CD4-positive, alpha-beta memory T cell (primary cell): Measurements from ENCODE around the gene CEBPG. TPM values are rescaled to one million over a fixed set of nuclear protein-coding genes. Genes with fewer than 3 reads are reported as not detected.

ENCODE experiments used
- CTCF ChIA-PET: fragments of 350-600 bp; sonication (Branson Sonifier 250); formaldehyde crosslinking; loops from one replicate; lab custom pipeline; 2021; ENCODE audit warnings: inconsistent platforms; ENCODE audit not compliant: partially characterized antibody; lab: Charles Lee
- POLR2A ChIA-PET: fragments of 350-600 bp; sonication (Branson Sonifier 250); formaldehyde crosslinking; loops from one replicate; lab custom pipeline; 2021; ENCODE audit not compliant: partially characterized antibody; lab: Charles Lee
- DNase-seq, 5 donors: peaks; one replicate each; pipeline versions ENCODE4 v3.0.0 to v3.0.0-alpha.2; 2020 to 2022; ENCODE audit warnings: mixed read lengths in 1 of 5
- H3K27ac ChIP-seq: one replicate; pipeline ENCODE4 v1.7.0; 2013; ENCODE audit warnings: low read depth, low read length
- H3K27me3 ChIP-seq: 2 replicates; pipeline ENCODE4 v1.7.0; 2013; ENCODE audit warnings: mild to moderate bottlenecking, low read length, moderate library complexity; ENCODE audit not compliant: insufficient read depth
- H3K36me3 ChIP-seq: 2 replicates; pipeline ENCODE4 v1.7.0; 2013; ENCODE audit warnings: mild to moderate bottlenecking, low read length, moderate library complexity; ENCODE audit not compliant: insufficient read depth
- H3K4me1 ChIP-seq: 2 replicates; pipeline ENCODE4 v1.7.0; 2013; ENCODE audit warnings: mild to moderate bottlenecking, low read length, moderate library complexity; ENCODE audit not compliant: insufficient read depth
- H3K4me3 ChIP-seq, 2 donors: one replicate each; pipeline ENCODE4 v1.7.0; 2013; ENCODE audit warnings: low read length in 2 of 2, mild to moderate bottlenecking in 1 of 2
- H3K9me3 ChIP-seq, 2 donors: one replicate each; pipeline ENCODE4 v1.7.0; 2013; ENCODE audit warnings: low read length in 2 of 2, control low read depth in 1 of 2; ENCODE audit not compliant: control insufficient read depth in 1 of 2
- H3K27ac Mint-ChIP-seq, 7 donors: one replicate each; pipeline ENCODE4 v1.8.0; 2020 to 2021; ENCODE audit warnings: mixed read lengths in 7 of 7, mild to moderate bottlenecking in 6 of 7, inconsistent platforms in 3 of 7, moderate library complexity in 3 of 7
- H3K27me3 Mint-ChIP-seq, 2 donors: one replicate each; pipeline ENCODE4 v1.8.0; 2020 to 2021; ENCODE audit warnings: mixed read lengths in 2 of 2
- H3K36me3 Mint-ChIP-seq, 2 donors: one replicate each; pipeline ENCODE4 v1.8.0; 2020 to 2021; ENCODE audit warnings: mixed read lengths in 2 of 2, inconsistent platforms in 1 of 2, mild to moderate bottlenecking in 1 of 2
- H3K4me1 Mint-ChIP-seq, 4 donors: one replicate each; pipeline ENCODE4 v1.8.0; 2020 to 2021; ENCODE audit warnings: mixed read lengths in 4 of 4, mild to moderate bottlenecking in 1 of 4
- H3K4me3 Mint-ChIP-seq, 8 donors: one replicate each; pipeline ENCODE4 v1.8.0; 2020 to 2021; ENCODE audit warnings: mixed read lengths in 8 of 8, mild to moderate bottlenecking in 7 of 8, moderate library complexity in 6 of 8, inconsistent platforms in 3 of 8
- H3K9me3 Mint-ChIP-seq, 8 donors: one replicate each; pipeline ENCODE4 v1.8.0; 2020 to 2021; ENCODE audit warnings: mixed read lengths in 8 of 8, mild to moderate bottlenecking in 5 of 8, inconsistent platforms in 3 of 8, moderate library complexity in 1 of 8
- intact Hi-C: fragments of 100-400 bp; cut with micrococcal nuclease; formaldehyde crosslinking; loops from one replicate; pipeline ENCODE4 v1.15.1; 2023
- polyA plus RNA-seq, 2 donors: library from polyadenylated mRNA; unstranded; fragments of 300-500 nt; fragmentation: Illumina TruSeq; gene quantifications; one replicate each; pipeline ENCODE4 v1.2.3, GENCODE V29; 2021
- total RNA-seq, 2 experiments: library from RNA; stranded (reverse); gene quantifications; one replicate each; pipeline ENCODE4 v1.2.3, GENCODE V29; 2021

The CEBPG gene
- total and polyA plus RNA-seq, 4 experiments from 2014 or later = 8.9 to 27.2 (median 20.1) TPM

DNA sequence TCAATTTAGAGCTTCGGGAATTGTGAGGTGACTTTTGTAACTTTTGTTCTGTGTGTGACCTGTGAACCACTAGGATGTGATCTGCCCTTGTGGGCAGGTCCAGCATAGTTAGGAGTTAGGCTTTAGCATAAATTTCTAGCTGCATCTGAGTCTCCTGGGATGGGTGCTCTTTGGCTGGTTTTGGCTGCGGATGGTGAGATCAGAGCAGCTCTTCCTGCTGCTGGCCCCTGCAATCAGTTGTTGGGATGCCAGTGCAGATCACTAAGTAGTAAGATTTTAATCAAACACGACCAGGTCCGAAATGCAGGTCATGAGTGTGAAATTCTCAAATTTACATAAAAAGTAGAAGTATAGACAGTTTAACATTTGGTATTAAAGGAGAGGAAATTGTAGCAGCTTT lies 8.5 kb downstream of the CEBPG start:
- no peak for DNase-seq
- Histone ChIP-seq H3K9me3 (no peaks in the 10 kb centered on the region), H3K27ac (no peak overlapping the region), H3K4me1 (peaks cover 9% of the 10 kb centered on the region), H3K4me3 (no peak overlapping the region), H3K27me3 (no peaks in the 10 kb centered on the region), H3K36me3 (peaks cover 17% of the 10 kb centered on the region)
- peaks cover 11 to 48% of the 10 kb centered on the region in 2 donors for H3K36me3 Mint-ChIP-seq
- H3K27me3 Mint-ChIP-seq = no peaks in the 10 kb centered on the region
- H3K27ac Mint-ChIP-seq = peak overlapping the region; percentile 8 to 80 (median 68)
- ChIA-PET CTCF (interaction anchor here (0.9 to 1.0 kb wide), 2 partner anchors 33 to 145 kb away, joined by 3 to 4 read pairs; no protein-coding TSS in a partner anchor), POLR2A (no interaction called here)
- intact Hi-C loops = no loop called here
- H3K9me3 Mint-ChIP-seq = no peaks in the 10 kb centered on the region
- H3K4me3 Mint-ChIP-seq = no peak overlapping the region
- H3K4me1 Mint-ChIP-seq = peaks cover 32 to 58% (median 43%) of the 10 kb centered on the region in 4 donors

DNA sequence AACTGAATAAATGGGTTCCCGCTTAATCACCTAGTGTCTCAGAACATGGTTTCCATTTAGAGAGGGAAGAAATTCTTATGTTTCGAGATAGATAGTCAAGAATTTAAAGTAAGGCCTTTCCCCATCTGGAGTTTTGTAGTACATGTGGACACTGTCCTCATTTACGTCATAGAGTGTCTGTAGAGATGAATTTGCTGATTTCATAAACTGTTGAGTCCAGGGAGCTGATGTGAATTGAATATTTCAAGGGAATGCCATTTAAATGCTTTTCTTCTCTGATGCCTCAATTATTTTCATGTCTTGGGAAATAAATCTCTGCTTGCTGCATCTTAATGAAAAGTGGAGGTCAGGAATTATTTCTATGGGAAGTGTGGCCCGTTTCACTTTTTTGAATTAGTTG lies 9.5 kb downstream of the CEBPG start:
- peak overlapping the region in 1 of 7 donors; percentile 20 for H3K27ac Mint-ChIP-seq
- H3K9me3 Mint-ChIP-seq = no peaks in the 10 kb centered on the region
- no peaks in the 10 kb centered on the region for H3K9me3 ChIP-seq
- no peaks in the 10 kb centered on the region for H3K27me3 Mint-ChIP-seq
- no peak overlapping the region for H3K4me3 Mint-ChIP-seq
- peaks cover 17% of the 10 kb centered on the region for H3K36me3 ChIP-seq
- no peak overlapping the region for H3K27ac ChIP-seq
- H3K4me1 Mint-ChIP-seq = peaks cover 27 to 52% (median 35%) of the 10 kb centered on the region in 4 donors
- no peak overlapping the region for H3K4me3 ChIP-seq
- no peaks in the 10 kb centered on the region for H3K27me3 ChIP-seq
- intact Hi-C loops = no loop called here
- ChIA-PET POLR2A (interaction anchor here (2.1 kb wide), 1 partner anchor 9 kb away, joined by 8 read pairs; the partner anchor contains the start of gene CEBPG), CTCF (no interaction called here)
- H3K4me1 ChIP-seq = peaks cover 1% of the 10 kb centered on the region
- peaks cover 11 to 52% of the 10 kb centered on the region in 2 donors for H3K36me3 Mint-ChIP-seq
- DNase-seq = no peak

DNA sequence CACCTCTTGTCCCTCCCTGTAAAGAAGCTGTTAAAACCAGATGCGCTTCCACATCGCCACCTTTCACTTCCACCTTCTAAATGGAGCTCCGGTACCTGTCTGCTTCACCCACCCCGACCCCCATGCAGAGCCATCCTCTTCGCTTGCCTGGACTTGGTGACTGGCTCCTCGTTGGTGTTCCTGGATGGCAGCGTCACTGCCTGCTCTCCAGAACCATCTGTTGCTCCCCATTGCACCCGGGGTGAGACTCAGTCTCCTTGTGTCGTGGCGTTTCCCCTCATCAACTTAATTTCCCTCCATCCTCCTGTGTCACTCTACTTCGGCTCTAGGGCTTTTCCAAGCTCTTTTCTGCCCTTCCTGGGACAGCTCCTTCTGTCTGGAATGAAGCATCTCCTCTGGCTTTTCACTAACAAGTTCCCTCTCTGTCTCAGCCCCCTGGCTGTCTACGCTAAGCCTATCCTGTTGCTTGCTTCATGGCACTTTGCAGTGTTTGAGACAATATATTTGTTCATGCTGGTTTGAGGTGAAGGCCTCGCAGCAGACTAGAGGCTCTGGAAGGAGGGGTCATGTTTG lies 10.3 kb downstream of the CEBPG start:
- intact Hi-C loops = no loop called here

DNA sequence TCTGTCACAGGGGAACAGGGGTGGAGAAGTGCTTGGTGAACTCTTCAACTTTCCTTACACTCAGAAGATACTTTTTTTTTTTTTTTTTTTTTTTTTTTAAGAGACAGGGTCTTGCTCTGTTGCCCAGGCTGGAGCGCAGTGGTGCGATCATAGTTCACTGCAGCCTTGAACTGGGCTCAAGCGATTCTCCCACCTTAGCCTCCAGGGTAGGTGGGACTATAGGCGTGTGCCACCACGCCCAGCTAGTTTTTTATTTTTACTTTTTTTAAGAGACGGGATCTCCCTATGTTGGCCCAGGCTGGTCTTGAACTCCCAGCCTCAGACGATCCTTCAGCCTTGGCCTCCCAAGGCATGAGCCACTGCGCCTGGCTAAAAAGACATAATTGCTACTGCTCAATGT lies 11.5 kb downstream of the CEBPG start:
- ChIA-PET CTCF (interaction anchor here (1.5 to 1.9 kb wide), 2 partner anchors 22 to 74 kb away, joined by 3 to 5 read pairs; no protein-coding TSS in a partner anchor), POLR2A (interaction anchor here (1.0 kb wide), 1 partner anchor 12 kb away, joined by 3 read pairs; the partner anchor contains the start of gene CEBPG)
- Histone ChIP-seq H3K4me1 (no peaks in the 10 kb centered on the region), H3K27ac (no peak overlapping the region), H3K4me3 (no peak overlapping the region), H3K27me3 (no peaks in the 10 kb centered on the region), H3K36me3 (peaks cover 7% of the 10 kb centered on the region), H3K9me3 (no peaks in the 10 kb centered on the region)
- Mint-ChIP-seq H3K36me3 (peaks cover 3 to 40% of the 10 kb centered on the region in 2 donors), H3K9me3 (no peaks in the 10 kb centered on the region), H3K27me3 (no peaks in the 10 kb centered on the region), H3K27ac (peak overlapping the region in 4 of 7 donors; percentile 27 to 43 (median 40)), H3K4me1 (peaks cover 16 to 32% (median 20%) of the 10 kb centered on the region in 4 donors), H3K4me3 (no peak overlapping the region)
- no peak for DNase-seq
- intact Hi-C loops = no loop called here

More for the DNA sequence above, 10.3 kb downstream of the CEBPG start:
- H3K4me1 Mint-ChIP-seq = peaks cover 23 to 44% (median 29%) of the 10 kb centered on the region in 4 donors
- H3K4me3 ChIP-seq = no peak overlapping the region
- peaks cover 11 to 50% of the 10 kb centered on the region in 2 donors for H3K36me3 Mint-ChIP-seq
- H3K36me3 ChIP-seq = peaks cover 17% of the 10 kb centered on the region
- CTCF ChIA-PET = interaction anchor here (1.9 kb wide), 1 partner anchor 23 kb away, joined by 5 read pairs; no protein-coding TSS in a partner anchor
- H3K4me1 ChIP-seq = no peaks in the 10 kb centered on the region
- peak overlapping the region in 1 of 7 donors; percentile 23 for H3K27ac Mint-ChIP-seq
- H3K4me3 Mint-ChIP-seq = no peak overlapping the region
- no peak for DNase-seq
- POLR2A ChIA-PET = interaction anchor here (2.1 kb wide), 1 partner anchor 10 kb away, joined by 8 read pairs; the partner anchor contains the start of gene CEBPG
- H3K27me3 ChIP-seq = no peaks in the 10 kb centered on the region
- H3K27ac ChIP-seq = no peak overlapping the region
- no peaks in the 10 kb centered on the region for H3K9me3 ChIP-seq
- H3K27me3 Mint-ChIP-seq = no peaks in the 10 kb centered on the region
- H3K9me3 Mint-ChIP-seq = no peaks in the 10 kb centered on the region

DNA sequence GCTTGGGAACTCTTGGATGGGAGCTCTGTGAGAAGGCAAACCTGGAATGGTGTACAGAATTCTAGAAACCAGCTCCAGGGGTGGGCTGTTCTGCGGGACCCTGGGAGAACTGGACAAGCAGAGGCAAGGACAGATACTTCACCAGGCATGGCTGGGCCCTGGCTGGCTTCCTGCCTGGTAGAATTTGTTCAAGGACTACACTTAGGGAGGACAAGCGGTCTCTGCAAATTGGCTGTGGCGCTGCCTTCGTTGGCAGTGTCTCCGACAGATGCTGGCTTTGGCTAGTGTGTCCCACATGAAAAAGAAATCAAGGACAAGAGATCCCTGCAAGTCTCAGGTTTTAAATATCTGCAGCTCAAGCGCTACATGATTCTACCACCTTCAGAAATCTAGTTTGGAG lies 12.4 kb downstream of the CEBPG start:
- H3K27ac Mint-ChIP-seq = peak overlapping the region in 1 of 7 donors; percentile 65
- peaks cover 13 to 26% (median 16%) of the 10 kb centered on the region in 4 donors for H3K4me1 Mint-ChIP-seq
- H3K36me3 ChIP-seq = peaks cover 7% of the 10 kb centered on the region
- POLR2A ChIA-PET = interaction anchor here (0.6 kb wide), 1 partner anchor 14 kb away, joined by 3 read pairs; no protein-coding TSS in a partner anchor
- H3K36me3 Mint-ChIP-seq = peaks cover 2 to 34% of the 10 kb centered on the region in 2 donors
- intact Hi-C loops = no loop called here
- H3K27me3 ChIP-seq = no peaks in the 10 kb centered on the region
- no peaks in the 10 kb centered on the region for H3K9me3 ChIP-seq
- H3K4me3 Mint-ChIP-seq = no peak overlapping the region
- no peaks in the 10 kb centered on the region for H3K9me3 Mint-ChIP-seq
- H3K4me3 ChIP-seq = no peak overlapping the region
- H3K27me3 Mint-ChIP-seq = no peaks in the 10 kb centered on the region
- CTCF ChIA-PET = no interaction called here
- no peak for DNase-seq
- no peak overlapping the region for H3K27ac ChIP-seq
- no peaks in the 10 kb centered on the region for H3K4me1 ChIP-seq

DNA sequence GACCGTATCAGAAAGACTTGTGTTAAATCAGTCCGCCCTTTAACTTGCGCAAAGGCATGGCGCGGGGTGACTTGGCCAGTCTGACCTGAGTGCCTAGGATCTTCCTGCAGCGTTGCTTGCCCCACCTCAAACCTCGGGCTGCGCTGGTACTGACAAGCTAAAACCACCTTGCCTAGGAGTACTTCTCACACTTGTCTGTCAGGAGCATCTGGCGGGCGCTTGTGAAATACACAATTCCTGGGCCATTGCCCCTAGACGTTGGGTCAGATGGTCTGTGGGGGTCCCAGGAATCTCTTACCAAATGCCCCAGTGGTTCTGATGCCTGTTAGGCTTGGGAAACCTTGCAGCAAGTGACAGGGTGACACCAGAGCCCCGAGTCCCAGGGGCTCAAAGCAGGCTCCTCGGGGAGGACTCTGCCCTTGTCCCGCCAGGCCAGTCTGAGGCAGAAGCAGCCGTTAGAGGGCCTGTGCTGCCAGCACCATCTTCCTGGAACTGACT lies 12.9 kb downstream of the CEBPG start:
- Mint-ChIP-seq H3K4me3 (no peak overlapping the region), H3K4me1 (peaks cover 12 to 22% (median 13%) of the 10 kb centered on the region in 4 donors), H3K27ac (no peak overlapping the region), H3K36me3 (peaks cover 0 to 30% of the 10 kb centered on the region in 2 donors), H3K27me3 (no peaks in the 10 kb centered on the region), H3K9me3 (no peaks in the 10 kb centered on the region)
- CTCF ChIA-PET = no interaction called here
- Histone ChIP-seq H3K9me3 (no peaks in the 10 kb centered on the region), H3K4me1 (no peaks in the 10 kb centered on the region), H3K36me3 (peaks cover 7% of the 10 kb centered on the region), H3K4me3 (no peak overlapping the region), H3K27ac (no peak overlapping the region), H3K27me3 (no peaks in the 10 kb centered on the region)
- POLR2A ChIA-PET = interaction anchor here (0.6 kb wide), 1 partner anchor 14 kb away, joined by 3 read pairs; no protein-coding TSS in a partner anchor
- intact Hi-C loops = no loop called here
- DNase-seq = no peak
